ENCODE results near the gene SLC16A10. TPM values are rescaled to one million over a fixed set of nuclear protein-coding genes. Genes with fewer than 3 reads are reported as not detected.

The SLC16A10 gene
- total RNA-seq, 1 experiment from 2014 or later = 0.18 TPM

GRCh38 chr6:111270121-111270520 is 182.8 kb downstream of the SLC16A10 start:
- ChIA-PET POLR2A (no interaction called here), CTCF (no interaction called here)
- H3K9me3 ChIP-seq (ENCODE audit: control insufficient read depth, insufficient read depth, low read depth, low read length) = no peaks in the 10 kb centered on the region; the same call in 1 of the 2 replicates
- no TSS peak for BruUV-seq (replicated peaks)
- H3K4me1 ChIP-seq (ENCODE audit: control insufficient read depth, insufficient read depth, low read length) = no peaks in the 10 kb centered on the region
- in situ Hi-C loops (cut with HindIII; ENCODE audit: low pct_unique_long_range_greater_than_20kb, low sequenced_read_pairs) (no loop called here), intact Hi-C loops (cut with micrococcal nuclease; ENCODE audit: unreplicated experiment) (no loop called here)
- TF ChIP-seq SIN3A (IDR thresholded peaks at IDR 0.05; ENCODE audit: borderline replicate concordance, insufficient read depth, low read depth, low read length) (no peak), TCF7L2 (IDR thresholded peaks at IDR 0.05; ENCODE audit: low read depth, low read length) (no peak), POLR2AphosphoS5 (IDR thresholded peaks at IDR 0.05; ENCODE audit: low read depth, low read length) (no peak), REST (IDR thresholded peaks at IDR 0.05; ENCODE audit: insufficient read depth in 1 of 2, low read depth in 2 of 2, low read length in 1 of 2) (no peak), CTCF (IDR thresholded peaks at IDR 0.05) (no peak)
- ATAC-seq (no peak), DNase-seq (ENCODE audit: low read depth, low spot score) (no peak)
- no peak overlapping the region for H3K4me3 ChIP-seq (ENCODE audit: low read depth in 2 of 2, low read length in 2 of 2)
- peaks cover 16% of the 10 kb centered on the region for H3K36me3 ChIP-seq (ENCODE audit: control insufficient read depth, insufficient read depth, low read length)
- no peak overlapping the region for H3K27ac ChIP-seq (ENCODE audit: low read length)
- no peaks in the 10 kb centered on the region for H3K27me3 ChIP-seq (ENCODE audit: control insufficient read depth, insufficient read depth, low read length)

GRCh38 chr6:111274593-111275217 is 187.4 kb downstream of the SLC16A10 start:
- no peak for DNase-seq (ENCODE audit: low read depth, low spot score)
- Histone ChIP-seq H3K9me3 (ENCODE audit: control insufficient read depth, insufficient read depth, low read depth, low read length) (no peaks in the 10 kb centered on the region; the same call in 1 of the 2 replicates), H3K27ac (ENCODE audit: low read length) (no peak overlapping the region), H3K4me1 (ENCODE audit: control insufficient read depth, insufficient read depth, low read length) (no peaks in the 10 kb centered on the region), H3K27me3 (ENCODE audit: control insufficient read depth, insufficient read depth, low read length) (no peaks in the 10 kb centered on the region), H3K4me3 (ENCODE audit: low read depth in 2 of 2, low read length in 2 of 2) (no peak overlapping the region), H3K36me3 (ENCODE audit: control insufficient read depth, insufficient read depth, low read length) (no peaks in the 10 kb centered on the region)
- no peak for ATAC-seq
- ChIA-PET POLR2A (no interaction called here), CTCF (interaction anchor here (0.7 kb wide), 1 partner anchor 35 kb away, joined by 6 read pairs; no protein-coding TSS in a partner anchor)
- BruUV-seq (replicated peaks) = TSS peak; percentile 9
- intact Hi-C loops (cut with micrococcal nuclease; ENCODE audit: unreplicated experiment) (no loop called here), in situ Hi-C loops (cut with HindIII; ENCODE audit: low pct_unique_long_range_greater_than_20kb, low sequenced_read_pairs) (no loop called here)
- TF ChIP-seq CTCF (IDR thresholded peaks at IDR 0.05) (no peak), TCF7L2 (IDR thresholded peaks at IDR 0.05; ENCODE audit: low read depth, low read length) (no peak), SIN3A (IDR thresholded peaks at IDR 0.05; ENCODE audit: borderline replicate concordance, insufficient read depth, low read depth, low read length) (no peak), REST (IDR thresholded peaks at IDR 0.05; ENCODE audit: insufficient read depth in 1 of 2, low read depth in 2 of 2, low read length in 1 of 2) (no peak), POLR2AphosphoS5 (IDR thresholded peaks at IDR 0.05; ENCODE audit: low read depth, low read length) (no peak)
